Natural killer cell (primary cell): ENCODE measurements around the gene FAM222B. TPM values are rescaled to one million over a fixed set of nuclear protein-coding genes. Genes with fewer than 3 reads are reported as not detected.

Source experiments
- ATAC-seq, 3 donors: fragments of 150-1000 bp in 2 of 3; fragments of 200-7000 bp in 1 of 3; cut with Tn5 transposase; 1 replicate in 1 of 3; 2 replicates in 2 of 3; pipeline ENCODE4 v1.10.0; 2021; ENCODE audit warnings: mild to moderate bottlenecking in 2 of 3, moderate library complexity in 2 of 3
- DNase-seq, 2 donors: peaks; one replicate each; pipeline versions ENCODE4 v3.0.0 to v3.0.0-alpha.2; 2013 to 2021; ENCODE audit warnings: mixed read lengths in 1 of 2
- H3K27ac ChIP-seq: one replicate; pipeline ENCODE4 v1.5.1; 2013; ENCODE audit warnings: mild to moderate bottlenecking, low read length
- H3K27me3 ChIP-seq: one replicate; pipeline ENCODE4 v1.6.1; 2013; ENCODE audit warnings: low read length; ENCODE audit not compliant: control insufficient read depth, insufficient read depth
- H3K36me3 ChIP-seq: one replicate; pipeline ENCODE4 v1.6.1; 2013; ENCODE audit warnings: low read length; ENCODE audit not compliant: control insufficient read depth, insufficient read depth
- H3K4me1 ChIP-seq: one replicate; pipeline ENCODE4 v1.6.1; 2013; ENCODE audit warnings: low read length; ENCODE audit not compliant: control insufficient read depth, insufficient read depth
- H3K4me3 ChIP-seq: one replicate; pipeline ENCODE4 v1.5.1; 2013; ENCODE audit warnings: low read length
- H3K9me3 ChIP-seq: one replicate; pipeline ENCODE4 v1.6.1; 2013; ENCODE audit warnings: low read length; ENCODE audit not compliant: control insufficient read depth, insufficient read depth
- H3K27ac Mint-ChIP-seq, 2 donors: one replicate each; pipeline ENCODE4 v1.8.0; 2022; ENCODE audit warnings: mild to moderate bottlenecking in 2 of 2, mixed read lengths in 2 of 2, moderate library complexity in 1 of 2
- H3K27me3 Mint-ChIP-seq, 2 donors: one replicate each; pipeline ENCODE4 v1.8.0; 2022; ENCODE audit warnings: low read depth in 2 of 2, mixed read lengths in 2 of 2
- H3K36me3 Mint-ChIP-seq: one replicate; pipeline ENCODE4 v1.8.0; 2022; ENCODE audit warnings: mixed read lengths
- H3K4me1 Mint-ChIP-seq, 2 donors: one replicate each; pipeline ENCODE4 v1.8.0; 2022; ENCODE audit warnings: mixed read lengths in 2 of 2
- H3K4me3 Mint-ChIP-seq: one replicate; pipeline ENCODE4 v1.8.0; 2022; ENCODE audit warnings: mild to moderate bottlenecking, moderate library complexity, mixed read lengths
- H3K9me3 Mint-ChIP-seq, 2 donors: one replicate each; pipeline ENCODE4 v1.8.0; 2022; ENCODE audit warnings: mixed read lengths in 2 of 2
- WGBS: methylation state at CpG from one replicate; pipeline ENCODE4 v1.1.7; 2013; ENCODE audit warnings: missing lambda C conversion rate; ENCODE audit not compliant: insufficient coverage; 5-methylcytosine and 5-hydroxymethylcytosine counted together
- intact Hi-C: fragments of 100-400 bp; cut with micrococcal nuclease; formaldehyde crosslinking; loops from one replicate; pipeline ENCODE4 v1.14.2; 2022
- total RNA-seq, 4 donors: library from RNA; stranded (reverse); fragments of 120-200 nt in 1 of 4; gene quantifications; one replicate each; pipeline versions ENCODE4 v1.2.3 to v1.2.4, GENCODE V29; 2013 to 2022
- TF ChIP-seq, protein P1 (sequence below): fragments of 200-600 bp; IDR thresholded peaks from one replicate; pipeline ENCODE4 v1.8.0; 2022; ENCODE audit warnings: antibody characterized with exemption

The FAM222B gene
- total RNA-seq, 3 donors from 2014 or later (not counting 1 experiment from before 2014, with no cell fraction given) = 16.9 to 26.0 (median 20.0) TPM

DNA sequence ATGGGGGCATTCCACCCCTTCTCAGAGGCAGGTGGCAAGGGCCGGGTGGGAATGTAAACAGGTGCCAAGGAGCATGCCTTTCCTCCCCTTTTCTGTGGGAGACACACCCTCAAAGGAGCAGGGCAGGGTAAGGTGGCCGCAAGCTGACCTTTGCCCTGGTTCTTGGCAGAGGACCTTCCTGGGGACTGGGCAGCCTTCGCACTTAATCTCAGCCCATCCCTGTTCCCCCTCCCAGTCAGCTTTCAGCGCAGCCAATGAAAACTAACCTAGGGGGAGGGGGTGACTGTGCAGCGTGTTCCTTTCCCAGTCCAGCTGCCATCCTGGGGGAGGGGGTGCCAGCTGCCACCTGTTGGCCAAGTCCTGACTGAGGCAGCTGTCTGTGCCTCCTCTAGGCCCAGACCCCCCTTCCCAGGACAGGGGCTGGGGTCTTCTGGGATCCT lies 96.0 kb downstream of the FAM222B start:
- WGBS = 87% methylated on average over 5 of the region's 5 CpGs

GRCh38 chr17:28745786-28746411 lies 96.7 kb downstream of the FAM222B start:
- H3K9me3 ChIP-seq = no peaks in the 10 kb centered on the region
- no peaks in the 10 kb centered on the region for H3K36me3 Mint-ChIP-seq
- peak overlapping the region in 1 of 2 donors; percentile 83 for H3K27ac Mint-ChIP-seq
- no peak overlapping the region for H3K4me3 ChIP-seq
- TF ChIP-seq, protein P1, sequence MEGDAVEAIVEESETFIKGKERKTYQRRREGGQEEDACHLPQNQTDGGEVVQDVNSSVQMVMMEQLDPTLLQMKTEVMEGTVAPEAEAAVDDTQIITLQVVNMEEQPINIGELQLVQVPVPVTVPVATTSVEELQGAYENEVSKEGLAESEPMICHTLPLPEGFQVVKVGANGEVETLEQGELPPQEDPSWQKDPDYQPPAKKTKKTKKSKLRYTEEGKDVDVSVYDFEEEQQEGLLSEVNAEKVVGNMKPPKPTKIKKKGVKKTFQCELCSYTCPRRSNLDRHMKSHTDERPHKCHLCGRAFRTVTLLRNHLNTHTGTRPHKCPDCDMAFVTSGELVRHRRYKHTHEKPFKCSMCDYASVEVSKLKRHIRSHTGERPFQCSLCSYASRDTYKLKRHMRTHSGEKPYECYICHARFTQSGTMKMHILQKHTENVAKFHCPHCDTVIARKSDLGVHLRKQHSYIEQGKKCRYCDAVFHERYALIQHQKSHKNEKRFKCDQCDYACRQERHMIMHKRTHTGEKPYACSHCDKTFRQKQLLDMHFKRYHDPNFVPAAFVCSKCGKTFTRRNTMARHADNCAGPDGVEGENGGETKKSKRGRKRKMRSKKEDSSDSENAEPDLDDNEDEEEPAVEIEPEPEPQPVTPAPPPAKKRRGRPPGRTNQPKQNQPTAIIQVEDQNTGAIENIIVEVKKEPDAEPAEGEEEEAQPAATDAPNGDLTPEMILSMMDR = no peak
- intact Hi-C loops = no loop called here
- no peaks in the 10 kb centered on the region for H3K27me3 ChIP-seq
- DNase-seq = no peak
- H3K4me1 Mint-ChIP-seq = peaks cover 5 to 28% of the 10 kb centered on the region in 2 donors
- H3K4me1 ChIP-seq = peaks cover 63% of the 10 kb centered on the region
- 89% methylated on average over 4 of the region's 4 CpGs for WGBS
- H3K27me3 Mint-ChIP-seq = no peaks in the 10 kb centered on the region
- peaks cover 15% of the 10 kb centered on the region for H3K36me3 ChIP-seq
- ATAC-seq = no peak
- peak overlapping the region; percentile 21 for H3K4me3 Mint-ChIP-seq
- peak overlapping the region; percentile 15 for H3K27ac ChIP-seq
- no peaks in the 10 kb centered on the region for H3K9me3 Mint-ChIP-seq

More for the DNA sequence above, 96.0 kb downstream of the FAM222B start:
- H3K4me3 Mint-ChIP-seq = no peak overlapping the region
- H3K4me1 ChIP-seq = peaks cover 56% of the 10 kb centered on the region
- no peaks in the 10 kb centered on the region for H3K27me3 Mint-ChIP-seq
- peak overlapping the region in 1 of 2 donors; percentile 83 for H3K27ac Mint-ChIP-seq
- DNase-seq = no peak
- no peaks in the 10 kb centered on the region for H3K9me3 Mint-ChIP-seq
- H3K4me1 Mint-ChIP-seq = peaks cover 5 to 28% of the 10 kb centered on the region in 2 donors
- intact Hi-C loops = no loop called here
- no peak overlapping the region for H3K4me3 ChIP-seq
- TF ChIP-seq, protein P1 = no peak
- no peaks in the 10 kb centered on the region for H3K27me3 ChIP-seq
- H3K27ac ChIP-seq = no peak overlapping the region
- H3K36me3 ChIP-seq = peaks cover 15% of the 10 kb centered on the region
- no peak for ATAC-seq
- no peaks in the 10 kb centered on the region for H3K9me3 ChIP-seq
- no peaks in the 10 kb centered on the region for H3K36me3 Mint-ChIP-seq

GRCh38 chr17:28744972-28745785 lies 97.4 kb downstream of the FAM222B start:
- H3K4me3 Mint-ChIP-seq = peak overlapping the region; percentile 86
- Histone ChIP-seq H3K4me1 (peaks cover 68% of the 10 kb centered on the region), H3K27me3 (no peaks in the 10 kb centered on the region), H3K27ac (peak overlapping the region; percentile 71), H3K9me3 (no peaks in the 10 kb centered on the region), H3K4me3 (peak overlapping the region; percentile 54), H3K36me3 (peaks cover 15% of the 10 kb centered on the region)
- no peaks in the 10 kb centered on the region for H3K27me3 Mint-ChIP-seq
- DNase-seq (peak; percentile 29 to 63), ATAC-seq (peak in 1 of 3 donors; percentile 1)
- WGBS = 10% methylated on average over 31 of the region's 31 CpGs
- H3K4me1 Mint-ChIP-seq = peaks cover 3 to 28% of the 10 kb centered on the region in 2 donors
- TF ChIP-seq, protein P1 = no peak
- H3K36me3 Mint-ChIP-seq = no peaks in the 10 kb centered on the region
- peak overlapping the region; percentile 81 to 83 for H3K27ac Mint-ChIP-seq
- no peaks in the 10 kb centered on the region for H3K9me3 Mint-ChIP-seq
- intact Hi-C loops = loop anchor here (5.0 kb wide), 1 partner anchor 182 kb away; no protein-coding TSS in a partner anchor
